HG03460 (cell line): ENCODE results near the gene WDR37.
"Not testable (repeated sequence)": the region's sequence is repeated elsewhere in the genome, so short reads cannot be mapped to it uniquely, and the experiment has no call there.

Experiments used
- ATAC-seq: cut with Tn5 transposase; IDR thresholded peaks from one replicate; pipeline ENCODE4 v1.9.1; 2021; ENCODE audit not compliant: unreplicated experiment

WDR37 gene, protein sequence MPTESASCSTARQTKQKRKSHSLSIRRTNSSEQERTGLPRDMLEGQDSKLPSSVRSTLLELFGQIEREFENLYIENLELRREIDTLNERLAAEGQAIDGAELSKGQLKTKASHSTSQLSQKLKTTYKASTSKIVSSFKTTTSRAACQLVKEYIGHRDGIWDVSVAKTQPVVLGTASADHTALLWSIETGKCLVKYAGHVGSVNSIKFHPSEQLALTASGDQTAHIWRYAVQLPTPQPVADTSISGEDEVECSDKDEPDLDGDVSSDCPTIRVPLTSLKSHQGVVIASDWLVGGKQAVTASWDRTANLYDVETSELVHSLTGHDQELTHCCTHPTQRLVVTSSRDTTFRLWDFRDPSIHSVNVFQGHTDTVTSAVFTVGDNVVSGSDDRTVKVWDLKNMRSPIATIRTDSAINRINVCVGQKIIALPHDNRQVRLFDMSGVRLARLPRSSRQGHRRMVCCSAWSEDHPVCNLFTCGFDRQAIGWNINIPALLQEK

DNA sequence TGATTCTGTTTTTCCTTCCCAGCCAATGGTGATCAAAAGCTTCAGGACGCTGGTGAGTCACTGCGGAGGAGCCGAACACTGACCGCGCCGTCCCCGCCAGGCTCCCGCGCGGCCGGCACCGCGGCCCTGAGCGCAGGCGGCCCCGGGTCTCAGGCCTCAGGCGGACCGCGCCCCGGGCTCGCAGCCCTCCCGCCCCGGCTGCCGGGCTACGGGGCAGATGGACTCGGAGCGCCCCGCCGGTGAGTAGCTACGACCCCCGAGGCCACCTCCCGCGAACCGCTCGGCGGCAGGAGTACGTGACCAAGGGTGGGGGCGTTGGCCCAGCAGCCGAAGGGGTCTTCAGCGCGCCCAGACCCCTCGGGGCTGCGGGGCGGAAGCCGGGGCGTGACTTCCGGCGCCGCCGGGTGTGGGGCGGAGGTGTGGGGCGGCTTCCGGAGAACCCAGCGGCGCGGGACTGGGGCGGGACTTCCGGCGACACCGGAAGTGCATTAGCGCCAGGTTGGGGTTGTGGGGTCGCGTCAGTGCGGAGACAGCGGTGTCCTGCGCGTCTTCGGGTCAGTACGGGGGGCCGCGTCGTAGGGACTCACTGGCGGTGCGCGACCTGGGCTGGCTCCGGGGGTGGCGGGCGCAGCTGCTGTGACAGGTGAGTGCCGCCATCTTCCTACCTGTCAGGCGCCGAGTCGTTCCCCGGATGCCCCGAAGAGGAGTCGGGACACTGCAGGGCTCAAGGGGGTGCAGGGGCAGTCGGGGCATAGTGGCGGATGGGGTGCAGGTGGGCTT is at the start of gene WDR37:
TSS of gene WDR37 (plus strand) at position 60 of the 780 bp plus-strand sequence. CDS start 15,771 bp downstream, outside the sequence.
- peak; percentile 90 for ATAC-seq

DNA sequence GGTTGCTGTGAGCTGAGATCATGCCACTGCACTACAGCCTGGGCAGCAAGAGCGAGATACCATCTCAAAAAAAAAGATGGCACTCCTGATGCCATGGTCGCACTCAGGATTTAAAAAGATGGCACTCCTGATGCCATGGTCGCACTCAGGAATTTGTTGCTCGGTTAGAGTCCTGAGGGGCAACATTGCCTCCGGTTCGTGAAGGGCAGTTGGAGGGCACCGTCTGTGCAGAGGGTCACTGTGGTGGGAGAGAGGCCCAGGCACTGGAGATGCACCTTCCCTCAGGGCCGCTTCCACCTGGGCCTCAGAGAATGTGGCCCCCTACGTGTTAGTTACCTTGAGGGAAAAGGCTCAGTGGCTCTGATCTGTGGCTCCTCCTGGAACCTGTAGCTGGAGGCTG is 49.6 kb upstream of the WDR37 start:
- no peak for ATAC-seq

DNA sequence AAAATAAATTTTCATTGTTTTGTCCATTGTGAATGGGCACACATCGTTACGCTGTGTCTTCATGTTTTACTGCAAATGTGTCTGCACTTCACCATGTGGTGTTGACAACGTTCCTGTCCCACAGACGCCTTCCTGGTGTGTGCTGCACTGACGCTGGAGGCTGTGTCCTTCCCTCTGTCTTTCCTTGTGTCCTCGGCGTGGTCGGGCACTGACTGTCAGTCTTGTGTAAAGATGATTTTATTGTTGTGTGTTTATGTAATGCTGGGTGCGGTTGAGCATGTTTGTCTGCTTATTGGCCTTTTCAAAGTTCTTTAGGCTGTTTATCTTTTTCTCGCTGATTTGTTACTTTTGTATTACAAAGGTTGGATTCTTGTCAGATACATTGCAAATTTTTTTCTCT is 48.6 kb upstream of the WDR37 start:
- ATAC-seq: no peak

DNA sequence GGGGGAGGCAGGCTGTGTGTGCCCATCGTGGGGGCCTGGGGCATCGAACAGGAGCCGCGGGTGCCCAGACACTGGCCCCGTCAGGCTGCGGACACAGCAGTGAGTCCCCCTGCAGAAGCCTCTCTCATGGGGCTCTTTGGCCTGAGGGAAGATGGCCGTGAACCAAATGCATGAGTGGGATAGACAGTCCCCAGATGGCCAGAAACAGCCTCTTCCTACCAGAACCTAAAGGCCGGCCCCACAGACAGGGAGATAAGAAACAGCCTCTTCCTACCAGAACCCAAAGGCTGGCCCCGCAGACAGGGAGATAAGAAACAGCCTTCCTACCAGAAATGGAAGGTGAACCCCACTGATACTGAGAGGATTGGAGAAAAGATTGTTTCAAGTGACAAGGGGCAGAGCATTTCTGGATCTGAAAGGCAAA is 47.1 kb upstream of the WDR37 start:
- ATAC-seq: no peak

DNA sequence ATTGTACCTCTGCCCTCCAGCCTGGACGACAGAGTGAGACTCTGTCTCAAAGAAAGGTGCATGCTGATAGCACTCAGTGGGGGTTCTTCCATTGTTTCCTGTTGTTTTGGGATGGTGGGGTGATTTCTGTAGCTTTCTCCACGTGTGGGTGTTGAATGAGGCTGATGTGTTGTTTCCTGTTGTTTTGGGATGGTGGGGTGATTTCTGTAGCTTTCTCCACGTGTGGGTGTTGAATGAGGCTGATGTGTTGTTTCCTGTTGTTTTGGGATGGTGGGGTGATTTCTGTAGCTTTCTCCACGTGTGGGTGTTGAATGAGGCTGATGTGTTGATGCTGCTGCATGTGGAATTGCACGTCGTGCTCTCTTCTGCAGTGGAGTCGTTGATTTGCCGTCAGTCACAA is 46.2 kb upstream of the WDR37 start:
- ATAC-seq: not testable (repeated sequence)

DNA sequence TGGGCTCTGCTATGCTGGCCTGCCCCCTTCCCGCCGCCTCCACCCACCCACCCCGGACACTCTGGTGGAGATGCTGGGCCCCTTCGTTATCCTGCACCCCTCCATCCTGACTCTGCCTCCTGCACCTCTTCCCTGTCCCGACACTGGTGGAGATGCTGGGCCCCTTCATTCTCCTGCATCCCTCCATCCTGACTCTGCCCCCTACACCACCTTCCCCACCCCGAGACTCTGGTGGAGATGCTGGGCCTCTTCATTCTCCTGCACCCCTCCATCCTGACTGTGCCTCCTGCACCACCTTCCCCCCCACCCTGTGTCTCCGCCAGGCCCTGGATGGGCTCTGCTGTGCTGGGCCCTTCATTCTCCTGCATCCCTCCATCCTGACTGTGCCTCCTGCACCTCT is 45.5 kb upstream of the WDR37 start:
- ATAC-seq: no peak

DNA sequence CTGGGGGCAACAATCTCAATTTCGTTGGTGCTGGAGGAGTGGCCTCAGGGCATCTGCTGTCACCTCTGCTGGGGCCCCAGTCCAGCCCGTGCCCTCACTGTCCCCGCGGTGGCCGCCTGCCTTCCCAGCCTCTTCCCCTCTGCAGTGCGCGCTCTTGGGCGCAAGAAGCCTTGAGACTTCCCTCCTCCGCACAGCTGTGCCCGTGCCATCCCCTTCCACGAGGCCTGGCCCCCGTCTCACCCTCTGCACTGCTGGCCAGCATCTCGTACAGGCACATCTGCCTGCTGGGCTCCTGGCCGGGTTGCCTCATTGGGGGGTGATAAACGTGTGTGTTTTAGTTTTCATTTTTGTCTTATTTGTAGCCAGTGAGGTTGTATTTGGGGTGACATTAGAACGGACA is 44.5 kb upstream of the WDR37 start:
- ATAC-seq: no peak

DNA sequence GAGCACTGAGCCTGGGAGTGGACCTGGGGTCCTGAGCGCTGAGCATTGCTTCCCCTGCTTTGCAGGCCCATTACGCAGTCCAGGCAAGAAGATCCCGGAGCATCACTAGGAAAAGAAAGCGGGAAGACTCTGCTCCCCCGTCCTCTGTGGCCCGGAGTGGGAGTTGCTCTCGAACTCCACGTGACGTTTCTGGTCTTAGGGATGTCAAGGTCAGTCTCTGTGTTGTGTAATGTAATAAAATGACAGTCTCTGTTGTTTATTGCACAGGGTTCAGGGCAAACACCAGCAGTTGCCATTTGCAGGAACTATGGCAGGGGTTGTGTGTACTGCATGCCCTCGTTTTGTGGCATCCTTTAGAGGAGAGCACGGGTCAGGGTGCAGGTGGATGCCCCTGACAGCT is 40.5 kb upstream of the WDR37 start:
- no peak for ATAC-seq

DNA sequence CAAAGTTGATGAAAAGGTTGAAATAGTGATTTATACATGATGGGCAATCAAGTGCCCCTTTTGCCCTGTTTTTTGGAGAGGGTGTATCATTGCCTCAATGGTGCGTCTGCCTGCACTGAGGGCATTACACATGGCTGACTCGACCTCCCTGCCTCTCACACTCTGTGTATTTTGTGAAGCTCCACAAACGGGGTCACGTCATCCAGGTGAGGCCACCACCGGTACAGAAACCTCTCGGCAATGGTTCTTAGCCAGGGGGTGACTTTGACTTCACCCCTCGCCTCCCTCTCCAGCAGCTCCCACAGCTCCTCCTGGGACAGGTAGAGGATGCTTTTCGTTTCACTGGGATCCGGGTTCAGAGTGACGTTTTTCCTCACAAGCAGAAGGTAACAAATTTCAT is 36.8 kb upstream of the WDR37 start:
- no peak for ATAC-seq

DNA sequence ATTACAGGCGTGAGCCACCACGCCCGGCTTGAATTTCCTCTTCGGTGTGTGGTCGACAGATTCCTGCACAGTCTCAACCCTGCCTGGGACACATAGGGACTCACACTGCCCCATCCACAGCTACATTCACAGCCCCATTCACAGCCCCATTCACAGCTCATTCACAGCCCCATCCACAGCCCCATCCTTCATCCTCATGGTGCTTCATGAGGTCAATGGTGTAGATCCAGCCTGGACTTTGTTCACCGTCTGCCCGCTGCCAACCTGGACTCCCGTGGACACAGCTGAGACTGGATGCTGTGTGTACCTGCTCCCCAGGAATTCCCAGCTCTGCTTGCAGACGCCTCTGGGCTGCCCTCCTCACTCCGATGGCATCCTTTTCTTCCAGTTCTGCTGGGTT is 35.7 kb upstream of the WDR37 start:
- no peak for ATAC-seq

DNA sequence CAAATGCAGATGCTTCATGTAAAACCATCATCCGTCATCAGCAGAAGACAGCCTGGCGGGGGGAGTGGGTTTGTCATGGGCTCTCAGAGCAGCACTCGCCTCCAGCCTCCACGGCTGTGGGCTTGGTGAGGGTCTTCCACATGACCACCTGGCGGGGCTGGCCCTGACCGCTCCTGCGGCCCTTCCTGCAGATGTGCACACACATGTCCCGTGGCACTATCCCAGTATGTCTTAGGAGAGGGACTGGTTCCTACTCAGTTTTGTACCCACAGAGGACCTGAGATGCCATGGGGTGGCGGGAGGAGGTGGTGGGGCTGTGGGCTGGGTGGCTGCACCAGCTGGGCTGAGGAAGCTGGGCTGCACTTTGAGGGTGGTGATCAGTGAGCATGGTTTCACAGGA is 35.2 kb upstream of the WDR37 start:
- no peak for ATAC-seq

DNA sequence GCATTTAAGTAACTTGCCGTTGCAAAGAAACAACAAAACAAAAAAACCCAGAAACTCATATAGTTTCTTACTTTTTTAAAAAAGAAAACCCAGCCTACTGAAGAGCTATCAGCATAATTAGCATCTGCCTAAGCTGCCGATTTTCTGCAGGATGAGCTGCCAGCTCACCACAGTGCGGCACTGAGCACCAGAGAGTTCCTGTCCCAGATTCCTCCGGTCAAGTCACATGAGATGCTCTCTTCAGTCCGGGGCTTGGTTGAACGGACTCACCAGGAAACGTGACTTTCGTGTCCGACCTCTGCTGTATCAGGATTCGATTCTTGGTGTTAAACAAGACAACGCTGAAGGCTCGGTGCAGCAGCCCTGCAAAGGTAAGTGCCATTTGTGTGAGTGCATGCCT is 33.8 kb upstream of the WDR37 start:
- no peak for ATAC-seq

DNA sequence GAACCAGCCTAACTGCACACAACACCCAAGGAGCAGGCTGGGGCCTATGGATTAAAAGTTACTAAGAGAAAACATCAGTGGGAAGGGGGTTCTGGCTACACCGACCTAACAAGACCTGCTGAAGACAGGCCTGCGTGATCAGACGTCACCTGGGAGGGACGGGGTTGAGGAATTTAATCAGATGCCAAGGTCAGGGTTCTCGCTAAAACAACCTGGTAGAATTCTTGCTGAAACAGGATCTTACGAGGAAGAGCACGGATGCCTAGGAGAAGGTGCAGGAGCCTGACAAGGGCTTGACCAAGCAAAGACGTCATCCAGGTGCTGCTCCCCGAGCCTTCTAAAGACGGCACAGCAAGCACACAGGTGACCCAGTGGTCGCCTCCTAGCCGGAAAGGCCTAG is 32.1 kb upstream of the WDR37 start:
- no peak for ATAC-seq

DNA sequence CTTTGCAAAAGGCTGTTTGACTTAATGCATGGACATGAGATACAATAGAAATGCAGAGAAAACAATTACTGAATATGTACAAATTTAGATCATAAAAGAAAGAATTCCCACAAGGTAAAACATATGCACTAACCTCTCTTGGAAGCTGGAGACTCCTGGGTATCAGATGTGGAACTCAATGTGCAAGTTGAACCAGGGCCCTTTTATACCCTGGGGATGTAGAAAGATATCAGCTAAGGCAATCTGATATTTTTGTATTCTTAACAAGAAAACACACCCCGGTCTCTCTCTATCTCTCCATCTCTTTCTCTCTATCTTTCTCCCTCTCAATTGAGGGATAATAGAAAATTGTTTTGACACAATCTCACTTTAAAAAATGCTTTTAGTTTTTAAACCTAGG is 30.5 kb upstream of the WDR37 start, which contains the start of gene IDI2:
TSS of gene IDI2 (minus strand) at position 177 of the 400 bp plus-strand sequence. CDS start 1,136 bp downstream, outside the sequence.
- no peak for ATAC-seq

DNA sequence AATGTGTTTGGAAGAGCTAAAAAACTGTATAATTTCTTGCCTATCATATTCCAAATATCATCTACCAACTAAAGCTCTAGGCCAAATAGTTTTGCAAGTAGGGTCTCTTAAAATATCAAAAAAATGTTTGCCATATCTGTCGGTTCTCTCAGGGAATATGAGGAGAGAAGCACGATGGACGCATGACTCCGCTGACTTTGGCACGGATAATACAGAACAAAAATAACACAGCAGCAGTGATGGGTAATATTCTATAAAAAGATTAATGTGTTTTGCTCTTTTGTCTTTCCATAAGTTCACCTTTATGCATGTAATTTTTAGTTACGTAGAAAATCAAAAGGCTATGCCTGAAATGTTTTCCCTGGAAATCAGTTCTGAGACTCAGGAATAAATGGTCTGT is 29.6 kb upstream of the WDR37 start:
- ATAC-seq: no peak

DNA sequence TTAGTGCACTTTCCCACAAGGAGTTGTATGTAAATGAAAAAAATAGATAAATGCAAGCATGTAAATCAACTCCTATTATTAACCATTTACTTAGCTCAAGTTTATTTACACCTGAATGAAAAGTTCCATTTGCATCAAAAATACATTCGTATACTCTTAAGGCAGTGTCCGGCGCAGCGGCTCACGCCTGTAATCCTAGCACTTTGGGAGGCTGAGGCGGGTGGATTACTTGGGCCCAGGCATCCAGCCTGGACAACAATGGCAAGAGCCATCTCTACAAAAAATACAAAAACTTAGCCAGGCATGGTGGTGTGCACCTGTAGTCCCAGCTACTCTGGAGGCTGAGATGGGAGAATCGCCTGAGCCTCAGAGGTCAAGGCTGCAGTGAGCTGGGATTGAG is 26.3 kb upstream of the WDR37 start:
- no peak for ATAC-seq

DNA sequence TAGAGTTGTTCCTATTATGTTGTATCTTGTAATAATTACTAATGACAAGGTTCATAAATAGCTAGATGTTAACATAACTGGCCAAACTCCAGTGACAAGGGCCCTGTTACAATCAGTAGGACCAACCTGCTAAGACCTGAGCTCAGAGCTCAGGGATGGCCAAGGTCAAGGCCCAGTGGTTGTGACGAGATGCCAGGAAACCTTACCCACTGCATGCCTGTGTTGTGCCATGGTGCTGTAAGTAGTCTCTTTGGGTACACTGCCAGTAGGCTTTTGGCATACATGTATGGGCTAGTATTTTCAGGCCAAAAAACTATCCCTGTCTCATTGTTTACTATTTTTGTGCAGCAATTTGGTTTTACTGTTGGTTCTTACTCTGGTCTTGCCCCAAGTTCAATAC is 22.6 kb upstream of the WDR37 start:
- no peak for ATAC-seq

DNA sequence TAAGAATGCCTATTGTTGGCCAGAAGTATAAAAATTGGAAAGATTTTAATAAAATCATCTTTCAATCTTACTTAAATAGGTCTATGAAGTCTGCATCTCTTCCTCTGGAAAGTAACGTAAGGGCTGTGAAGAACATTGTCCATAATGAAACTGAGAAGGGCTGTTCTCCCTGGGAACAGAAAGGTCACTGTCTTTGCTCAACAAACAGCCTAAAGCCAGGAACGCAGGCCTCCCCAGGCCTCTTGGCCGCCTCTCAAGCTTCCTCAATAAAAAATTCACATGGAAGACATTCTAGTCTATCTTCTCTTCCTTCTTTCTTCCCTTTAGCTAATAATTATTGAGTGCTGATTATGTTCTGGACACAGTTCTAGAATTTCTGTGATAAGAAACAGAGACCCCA is 21.4 kb upstream of the WDR37 start:
- ATAC-seq: no peak

DNA sequence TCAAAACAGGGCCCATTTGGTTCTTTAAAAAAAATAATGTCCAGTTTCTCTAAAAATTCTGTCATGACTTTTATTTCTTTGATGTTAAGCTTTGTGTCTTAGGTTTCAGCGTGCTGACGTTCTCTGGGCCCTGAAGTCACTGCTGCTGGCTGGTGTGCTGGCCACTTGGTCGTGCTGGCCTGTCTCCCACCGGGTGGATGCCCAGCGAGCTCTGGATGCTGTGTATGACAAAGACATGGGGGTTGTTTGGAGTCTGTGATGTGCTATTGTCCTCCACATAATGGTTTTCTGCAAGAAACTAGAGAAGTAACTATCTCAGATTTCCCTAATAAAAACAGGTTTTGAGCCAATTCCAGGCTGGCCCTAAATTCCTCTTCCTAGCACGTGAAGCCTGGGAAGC is 21.0 kb upstream of the WDR37 start:
- ATAC-seq: no peak

DNA sequence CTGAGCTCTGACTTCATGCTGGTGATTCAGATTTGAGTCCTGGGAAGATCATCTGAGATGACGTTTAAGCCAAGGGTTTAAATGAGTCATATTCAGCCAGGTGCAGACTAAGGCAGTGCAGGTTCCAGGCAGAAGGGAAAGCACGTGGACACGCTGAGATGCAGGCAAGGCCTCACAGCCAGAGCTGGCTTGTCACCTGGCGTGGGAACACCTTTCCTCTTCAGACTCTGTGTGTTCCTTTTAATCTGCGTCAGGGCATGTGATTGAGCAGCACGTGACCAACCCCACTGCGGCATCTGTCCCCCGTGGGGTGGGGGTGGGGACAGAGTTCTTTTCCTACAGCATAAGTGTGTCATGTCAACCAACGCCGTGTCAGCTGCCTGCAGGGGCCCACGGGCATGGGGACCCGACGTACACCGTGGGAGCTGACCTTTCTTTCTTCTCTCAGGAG is 19.8 kb upstream of the WDR37 start:
- no peak for ATAC-seq

DNA sequence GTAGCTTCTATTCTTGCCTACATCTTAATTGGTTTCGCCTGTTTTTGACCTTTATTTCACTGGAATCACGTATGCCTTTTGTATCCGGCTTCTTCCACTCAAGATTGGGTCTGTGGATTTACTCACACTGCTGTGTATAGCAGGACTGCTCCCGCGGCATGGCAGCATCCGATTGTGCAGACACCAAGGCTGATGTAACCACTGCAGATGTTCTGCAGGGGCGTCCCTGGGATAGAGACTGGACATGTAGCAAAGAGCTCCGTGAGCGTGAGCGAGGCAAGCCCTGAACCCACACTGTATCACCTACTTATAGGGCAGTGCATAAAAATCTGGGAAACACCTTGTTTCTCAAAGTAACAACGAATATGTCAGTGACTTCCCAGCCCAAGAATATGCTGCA is 19.1 kb upstream of the WDR37 start:
- ATAC-seq: no peak

DNA sequence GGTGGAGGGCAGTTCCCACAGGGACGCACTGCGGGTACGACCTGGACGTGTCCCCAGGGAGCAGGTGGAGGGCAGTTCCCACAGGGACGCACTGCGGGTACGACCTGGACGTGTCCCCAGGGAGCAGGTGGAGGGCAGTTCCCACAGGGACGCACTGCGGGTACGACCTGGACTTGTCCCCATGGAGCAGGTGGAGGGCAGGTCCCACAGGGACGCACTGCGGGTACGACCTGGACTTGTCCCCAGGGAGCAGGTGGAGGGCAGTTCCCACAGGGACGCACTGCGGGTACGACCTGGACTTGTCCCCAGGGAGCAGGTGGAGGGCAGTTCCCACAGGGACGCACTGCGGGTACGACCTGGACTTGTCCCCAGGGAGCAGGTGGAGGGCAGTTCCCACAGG is 17.4 kb upstream of the WDR37 start:
- ATAC-seq: not testable (repeated sequence)
